GM19328 (cell line): ENCODE measurements around the gene RYR3.

Experiments
- ATAC-seq: cut with Tn5 transposase; IDR thresholded peaks from one replicate; pipeline ENCODE4 v1.9.1; 2021; ENCODE audit warnings: mild to moderate bottlenecking, moderate library complexity; ENCODE audit not compliant: unreplicated experiment

RYR3 gene

GRCh38 chr15:33500432-33501195 is 189.8 kb downstream of the RYR3 start:
- ATAC-seq, result no peak

- ATAC-seq, result no peak
These were observed 192.9 kb downstream of the RYR3 start for GRCh38 chr15:33503681-33504080.

DNA sequence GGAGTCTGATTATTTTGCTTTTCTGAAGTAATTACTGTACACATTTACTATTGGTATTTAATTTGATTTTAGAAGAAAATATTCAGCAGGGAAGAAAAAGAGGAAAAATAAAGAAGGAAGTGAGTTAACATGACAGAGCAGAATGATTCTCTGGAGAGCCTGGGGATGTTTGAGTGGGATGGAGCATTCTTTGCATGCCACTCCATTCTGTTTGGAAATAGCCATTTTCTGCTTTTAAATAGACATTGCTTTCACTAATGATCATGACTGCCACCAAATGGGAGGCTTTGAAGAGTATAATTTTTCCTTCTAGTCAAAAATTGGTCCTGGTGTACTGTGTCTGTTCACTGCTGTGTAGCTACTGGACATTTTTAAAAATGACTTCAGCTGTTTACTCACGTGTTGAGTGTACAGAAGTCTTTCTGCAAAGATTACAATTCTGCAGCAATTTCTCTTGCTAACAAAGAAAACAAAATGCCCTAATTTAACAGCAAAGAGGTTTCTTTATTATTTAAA is 196.1 kb downstream of the RYR3 start:
- ATAC-seq, result no peak

DNA sequence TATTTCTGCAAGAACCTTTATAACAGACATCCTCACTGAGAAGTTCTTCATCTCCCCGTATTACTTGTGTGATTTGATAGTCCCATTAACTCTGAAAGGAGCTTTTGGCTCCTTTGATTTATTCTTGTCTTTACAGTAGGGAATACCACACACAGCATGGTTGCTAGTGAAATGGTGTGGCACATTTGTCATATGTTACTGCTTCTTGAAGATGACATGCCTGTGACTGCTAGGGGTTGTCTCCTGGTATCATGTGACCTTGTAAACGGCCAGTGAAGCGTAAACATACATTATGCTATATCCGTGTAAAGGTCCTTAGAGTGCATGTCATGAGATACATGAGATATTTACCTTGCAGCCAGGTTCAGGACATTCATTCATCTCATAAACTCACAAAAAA is 197.9 kb downstream of the RYR3 start:
- ATAC-seq, result no peak

- ATAC-seq, result no peak
These were observed 204.4 kb downstream of the RYR3 start for GRCh38 chr15:33515121-33515520.

GRCh38 chr15:33516563-33516962 is 205.8 kb downstream of the RYR3 start:
- no peak for ATAC-seq

DNA sequence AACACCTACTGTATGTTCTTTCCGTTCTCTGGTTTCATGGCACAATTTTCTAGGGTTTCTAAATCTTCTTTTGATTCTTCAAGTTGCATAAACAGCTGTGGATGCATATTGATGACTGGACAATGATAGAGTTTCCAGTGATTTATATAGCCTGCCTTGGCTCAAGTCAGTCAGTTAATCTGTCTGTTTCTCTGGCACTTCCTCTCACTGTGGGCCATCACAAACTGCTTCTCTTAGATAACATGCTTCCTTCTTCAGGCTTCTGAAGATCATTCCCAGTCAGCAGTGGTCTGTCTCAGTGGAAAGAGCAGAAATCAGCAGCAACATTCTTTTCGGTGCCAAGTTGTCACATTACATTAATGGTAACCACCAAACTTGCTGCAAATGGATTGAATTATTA is 207.2 kb downstream of the RYR3 start:
- no peak for ATAC-seq

DNA sequence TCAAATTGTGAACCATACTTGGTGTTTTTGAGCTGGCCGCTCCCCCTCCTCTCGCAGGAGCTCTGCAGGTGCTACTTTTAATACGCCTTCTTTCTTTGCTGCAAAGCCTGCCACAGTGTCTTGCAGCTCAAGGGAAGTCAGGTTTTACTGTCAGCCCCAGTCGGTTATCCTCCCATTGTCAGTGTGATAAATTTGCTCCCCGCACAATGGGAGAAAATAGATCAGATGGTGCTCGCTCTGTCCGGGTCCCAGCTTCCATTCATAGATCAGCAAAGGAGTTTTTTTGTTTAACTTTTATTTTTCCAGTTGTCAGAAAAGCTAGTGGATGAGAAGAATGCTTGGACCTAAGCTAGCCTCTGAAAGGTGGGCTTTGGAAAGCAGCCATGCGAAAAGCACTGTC is 207.7 kb downstream of the RYR3 start:
- ATAC-seq, result no peak

GRCh38 chr15:33524274-33524673 is 213.5 kb downstream of the RYR3 start:
- ATAC-seq, result no peak

GRCh38 chr15:33526532-33526931 is 215.8 kb downstream of the RYR3 start:
- no peak for ATAC-seq

DNA sequence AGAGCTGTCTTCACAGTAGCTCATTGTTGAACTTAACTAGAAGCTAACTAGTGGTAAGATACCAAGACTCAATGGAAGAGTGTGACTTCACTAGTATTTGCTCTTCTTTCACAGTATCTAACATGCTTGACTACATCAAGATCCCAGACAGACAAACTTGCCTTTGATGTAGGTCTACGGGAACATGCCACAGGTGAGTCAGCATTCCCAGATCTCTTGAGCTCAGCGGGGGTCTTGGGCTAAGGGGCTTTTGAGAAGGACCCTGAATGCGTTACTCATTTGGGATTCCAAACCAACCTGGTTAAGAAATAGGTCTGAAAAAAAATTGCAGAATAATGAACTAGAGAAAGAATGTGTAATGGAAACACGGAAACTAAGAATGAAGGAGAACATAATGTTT is 222.4 kb downstream of the RYR3 start:
- ATAC-seq, result no peak

DNA sequence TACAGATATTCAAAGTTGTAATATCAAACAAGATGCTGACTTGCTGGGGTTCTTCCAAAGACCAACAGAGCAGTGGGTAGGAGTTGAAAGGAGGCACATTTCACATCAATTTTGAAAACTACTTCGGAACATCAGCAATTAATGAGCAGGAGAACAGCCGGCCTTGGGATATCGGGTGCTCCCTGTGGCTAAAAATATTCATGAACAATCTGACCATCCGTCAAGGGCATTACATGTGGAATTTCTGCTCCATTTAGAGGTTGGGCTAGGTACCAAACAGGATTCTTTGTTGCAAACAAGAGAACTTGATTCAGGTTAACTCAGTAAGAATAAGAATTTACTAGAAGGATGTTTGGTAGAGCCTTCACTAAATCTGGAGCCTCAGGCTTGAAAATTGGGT is 223.9 kb downstream of the RYR3 start:
- ATAC-seq, result no peak

DNA sequence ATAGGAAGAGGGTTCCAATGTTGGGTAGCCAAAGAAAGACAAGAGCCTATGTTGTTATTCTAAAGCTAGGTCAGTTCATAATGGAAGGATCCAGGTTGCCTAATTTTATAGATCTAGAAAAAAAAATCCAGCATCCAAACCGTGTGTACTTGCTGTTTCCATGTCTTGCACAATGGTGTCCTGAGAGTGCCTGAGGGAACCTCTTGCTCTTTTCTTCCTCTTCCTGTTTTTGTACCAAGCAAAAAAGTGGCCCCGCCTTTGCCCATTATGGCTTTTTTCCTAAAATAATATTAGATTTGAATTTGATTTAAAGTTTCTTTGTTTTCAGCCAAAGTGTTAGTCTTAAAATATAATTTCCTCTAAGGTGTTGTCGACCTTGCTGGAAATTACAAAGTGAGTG is 224.4 kb downstream of the RYR3 start:
- no peak for ATAC-seq

DNA sequence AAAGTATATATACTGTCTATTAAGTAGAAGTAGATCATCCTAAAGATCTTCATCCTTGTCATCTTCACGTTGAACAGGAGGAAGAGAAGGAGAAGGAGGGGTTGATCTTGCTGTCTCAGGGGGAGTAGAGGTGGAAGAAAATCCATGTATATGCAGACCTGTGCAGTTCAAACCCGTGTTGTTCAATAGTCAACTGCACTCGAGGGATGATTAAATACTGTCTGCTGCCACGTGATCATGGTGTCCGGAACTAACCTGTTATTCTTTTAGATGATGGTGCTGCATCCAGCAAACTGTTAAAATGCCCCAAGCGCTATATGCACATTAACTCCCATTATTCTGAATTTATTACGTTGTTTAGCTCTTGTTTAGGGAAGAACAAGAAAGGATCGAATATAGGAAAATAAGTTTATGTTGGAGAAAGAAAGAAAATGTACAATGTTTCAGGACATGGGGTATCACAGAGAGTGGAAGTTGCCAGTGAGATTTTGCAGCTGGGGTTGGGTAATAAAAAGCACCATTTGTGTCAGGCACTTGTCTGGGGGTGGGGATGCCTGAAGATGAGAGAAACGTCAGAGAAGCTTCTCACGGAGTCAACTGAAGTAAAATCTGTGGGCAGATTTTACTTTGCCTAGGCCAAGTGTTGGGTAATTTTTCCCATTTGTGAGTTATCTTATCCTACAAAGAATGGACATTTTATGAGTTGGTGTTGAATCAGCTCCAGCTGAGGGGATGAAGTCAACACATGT is 229.2 kb downstream of the RYR3 start:
- no peak for ATAC-seq

DNA sequence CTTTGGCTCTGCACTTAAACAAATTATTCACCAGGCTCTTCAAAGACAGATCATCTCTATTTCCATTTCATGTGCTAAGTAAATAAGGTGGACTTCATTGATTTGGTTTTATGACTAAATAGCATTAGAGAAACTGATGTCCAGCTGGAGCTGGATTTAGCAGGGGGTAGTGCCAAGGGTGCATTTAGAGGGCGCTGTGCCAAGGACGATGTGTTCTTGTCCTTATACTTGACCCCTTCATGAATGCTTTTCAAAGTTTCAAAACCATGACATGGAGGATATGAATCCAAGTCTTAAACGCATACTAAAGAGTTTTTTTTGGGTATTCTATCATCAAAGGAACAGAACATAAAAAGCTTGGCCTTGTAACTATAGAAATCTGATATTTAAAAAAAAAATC is 233.2 kb downstream of the RYR3 start:
- ATAC-seq, result no peak

DNA sequence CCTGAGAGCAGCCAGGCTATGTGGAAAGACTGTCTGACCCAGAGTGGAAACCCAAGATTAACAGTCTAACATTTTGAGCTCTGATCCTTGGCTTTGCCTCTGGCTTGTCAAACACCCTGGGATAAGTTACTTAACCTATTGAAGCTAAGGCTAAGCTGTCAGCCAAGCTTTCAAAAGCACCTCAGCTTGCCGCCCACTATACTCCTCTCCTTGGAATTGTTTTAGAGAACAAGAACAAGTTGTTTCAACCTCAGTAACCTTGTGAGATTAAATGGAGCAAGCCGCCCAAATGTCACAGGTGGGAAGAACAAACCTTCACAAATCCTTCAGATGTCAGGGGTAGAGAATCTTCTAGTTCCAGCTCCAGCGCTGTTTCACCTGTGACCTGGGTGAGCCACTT is 235.1 kb downstream of the RYR3 start:
- ATAC-seq, result no peak

DNA sequence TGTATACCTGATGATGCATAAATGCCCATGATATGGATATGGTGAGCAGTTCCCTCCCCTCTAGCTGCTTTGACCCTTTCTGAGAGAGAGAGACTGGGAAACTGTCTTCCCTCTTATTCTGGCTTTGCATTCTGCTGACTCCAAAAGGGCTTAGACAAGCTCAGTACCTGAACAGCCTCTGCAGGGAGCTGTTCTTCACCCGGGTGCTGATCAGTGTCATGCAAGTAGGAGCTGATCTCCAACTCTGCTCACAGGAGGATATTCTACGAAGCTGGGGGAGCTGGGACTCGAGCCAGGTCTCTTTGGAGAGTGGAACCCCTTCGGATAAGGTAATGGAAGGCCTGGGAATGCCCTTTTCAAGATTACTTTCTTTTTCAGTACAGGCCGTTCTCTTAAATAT is 237.1 kb downstream of the RYR3 start:
- no peak for ATAC-seq

- no peak for ATAC-seq
These were observed 241.1 kb downstream of the RYR3 start for GRCh38 chr15:33551860-33552259.

DNA sequence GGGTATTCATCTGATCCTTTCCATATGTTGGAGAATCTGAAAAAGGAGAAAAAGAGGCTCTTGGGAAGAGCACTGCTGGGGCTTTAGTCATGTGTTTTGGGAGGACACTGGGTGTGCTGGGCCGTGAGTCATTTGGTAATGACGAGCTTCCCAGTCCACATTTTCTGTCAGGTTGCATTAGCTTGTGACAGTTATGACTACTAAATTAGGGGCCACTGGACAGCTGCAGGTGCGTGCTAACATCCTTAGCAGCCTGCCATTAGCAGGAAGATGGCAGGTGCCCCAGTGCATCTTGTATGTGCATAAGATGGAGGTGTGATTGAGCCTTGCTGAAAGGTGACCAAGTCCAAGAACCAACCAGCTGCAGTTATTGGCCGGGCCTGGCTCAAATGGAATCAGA is 242.4 kb downstream of the RYR3 start:
- ATAC-seq, result no peak

DNA sequence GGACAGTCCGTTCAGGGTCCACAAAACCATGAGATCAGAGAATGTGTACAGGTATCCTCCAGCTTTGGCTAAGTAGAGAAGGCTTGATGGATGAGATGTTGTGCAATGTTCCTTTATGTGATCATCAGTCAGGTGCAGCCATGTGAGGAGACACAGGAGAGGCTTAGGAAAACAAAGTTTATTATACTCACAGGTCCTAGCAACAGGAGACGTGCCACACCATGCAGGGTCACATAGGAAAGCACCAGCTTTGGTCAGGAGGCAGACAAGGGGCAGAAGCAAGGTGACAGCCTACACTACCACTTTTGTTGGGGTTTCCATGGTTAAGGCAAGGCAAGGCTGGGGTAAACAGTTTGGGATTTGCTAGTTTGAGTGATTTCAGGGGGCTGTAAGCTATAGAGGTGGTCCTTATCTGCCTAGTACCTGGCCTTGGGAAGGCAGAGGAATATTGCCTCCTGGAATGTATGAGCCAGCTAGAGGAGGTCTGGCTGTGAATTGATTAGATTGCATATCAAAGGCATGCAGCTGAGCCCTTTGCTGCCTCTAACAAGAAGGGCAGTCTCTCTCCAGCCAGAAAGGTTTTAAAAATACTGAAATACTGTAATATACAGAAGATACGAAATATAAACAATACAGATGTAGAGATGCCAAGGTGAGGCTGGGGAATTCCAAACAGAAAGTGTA is 248.6 kb downstream of the RYR3 start:
- ATAC-seq, result no peak

- no peak for ATAC-seq
These were observed 250.6 kb downstream of the RYR3 start for GRCh38 chr15:33561407-33561806.

- ATAC-seq, result no peak
These were observed 251.2 kb downstream of the RYR3 start for GRCh38 chr15:33561967-33562366.
